HG03045 (cell line): ENCODE measurements around the gene NXPH2.

Source experiments
- ATAC-seq: cut with Tn5 transposase; IDR thresholded peaks from one replicate; pipeline ENCODE4 v1.9.1; 2021; ENCODE audit warnings: mild to moderate bottlenecking, moderate library complexity; ENCODE audit not compliant: unreplicated experiment

NXPH2 gene

DNA sequence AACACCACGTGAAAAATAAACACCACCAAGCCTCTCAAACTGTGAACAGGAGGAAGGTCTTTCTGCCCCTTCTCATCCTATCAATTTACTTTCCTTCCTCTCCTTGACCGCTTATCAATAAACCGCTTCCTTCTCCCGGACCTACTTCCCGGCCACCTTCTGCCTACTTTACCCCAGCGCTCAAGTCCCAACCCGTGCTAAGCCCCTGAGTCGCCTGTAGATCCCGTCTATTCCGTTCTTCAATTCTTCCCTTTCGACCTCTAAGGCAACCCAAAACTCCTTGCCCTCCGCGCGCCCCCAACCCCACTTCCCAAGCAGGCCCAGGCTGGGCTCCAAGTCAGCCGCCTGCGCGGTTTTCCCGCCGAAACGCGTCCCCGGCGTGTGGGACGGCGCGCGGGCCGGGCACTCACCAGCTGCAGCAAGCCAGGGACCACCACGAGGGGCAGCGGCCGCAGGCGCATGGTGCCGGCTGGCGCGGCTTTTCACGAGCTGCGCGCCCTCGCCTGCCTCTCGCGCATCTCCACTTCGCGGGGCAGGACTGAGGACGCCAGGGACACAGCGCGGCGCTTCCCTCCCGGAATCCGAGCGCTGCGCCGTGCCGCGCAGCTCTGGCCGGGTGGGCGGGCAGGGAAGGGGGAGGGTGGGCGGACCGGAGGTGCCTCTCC, at the start of gene NXPH2:
Gene NXPH2 (minus strand): TSS at position 610 of the 665 bp plus-strand sequence. CDS start 149 bp downstream, at position 461.
- no peak for ATAC-seq

DNA sequence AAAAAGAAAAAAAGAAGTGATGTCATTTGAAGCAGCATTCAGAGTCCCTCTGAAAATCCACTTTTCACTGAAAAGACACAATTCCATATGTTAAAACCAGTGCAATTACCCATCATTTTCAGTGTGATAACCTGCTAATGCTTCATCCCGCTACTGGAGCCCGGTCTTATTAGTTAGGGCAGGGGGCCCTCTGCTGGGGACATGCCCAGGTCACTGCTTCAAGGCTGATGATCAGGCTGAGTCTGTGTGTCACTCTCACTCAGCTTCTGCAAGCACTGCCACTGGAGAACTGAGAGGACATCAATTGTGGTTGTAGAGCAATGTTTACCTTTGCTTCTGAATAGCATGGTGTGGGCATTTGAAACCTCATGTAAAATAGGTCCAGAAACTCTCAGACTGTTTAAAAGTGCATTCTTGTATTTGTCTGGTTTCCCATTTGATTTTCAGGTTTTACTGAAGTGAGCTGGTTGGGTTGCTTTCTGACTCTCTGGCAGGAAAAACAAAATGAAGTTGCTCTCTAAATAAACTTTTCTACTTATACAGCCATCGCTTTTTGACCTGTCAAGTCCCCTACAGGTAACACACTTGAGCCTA, 49.2 kb upstream of the NXPH2 start:
- ATAC-seq, result peak; percentile 58

- ATAC-seq, result peak; percentile 66
Observed at GRCh38 chr2:138827426-138828054, 47.4 kb upstream of the NXPH2 start.

- no peak for ATAC-seq
Observed at GRCh38 chr2:138823666-138824065, 43.5 kb upstream of the NXPH2 start.

DNA sequence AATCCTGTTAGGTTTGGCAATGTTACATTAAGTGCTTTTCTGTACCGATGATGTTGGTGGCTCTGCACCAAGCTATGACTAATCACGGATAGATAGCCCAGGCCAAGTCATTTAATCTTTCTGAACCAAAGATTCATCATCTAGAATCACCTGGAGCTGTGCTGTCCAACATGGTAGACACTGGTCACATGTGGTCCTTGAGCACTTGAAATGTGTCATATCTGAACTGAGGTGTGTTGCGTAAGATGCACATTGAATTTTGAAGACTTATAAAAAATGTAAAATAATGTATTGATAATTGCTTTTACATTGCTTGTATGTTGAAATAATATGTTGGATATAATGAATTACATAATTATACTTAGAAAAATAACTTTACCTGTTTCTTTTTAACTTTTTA, 39.8 kb upstream of the NXPH2 start:
- ATAC-seq, result no peak

- no peak for ATAC-seq
Observed at GRCh38 chr2:138818556-138818955, 38.4 kb upstream of the NXPH2 start.

DNA sequence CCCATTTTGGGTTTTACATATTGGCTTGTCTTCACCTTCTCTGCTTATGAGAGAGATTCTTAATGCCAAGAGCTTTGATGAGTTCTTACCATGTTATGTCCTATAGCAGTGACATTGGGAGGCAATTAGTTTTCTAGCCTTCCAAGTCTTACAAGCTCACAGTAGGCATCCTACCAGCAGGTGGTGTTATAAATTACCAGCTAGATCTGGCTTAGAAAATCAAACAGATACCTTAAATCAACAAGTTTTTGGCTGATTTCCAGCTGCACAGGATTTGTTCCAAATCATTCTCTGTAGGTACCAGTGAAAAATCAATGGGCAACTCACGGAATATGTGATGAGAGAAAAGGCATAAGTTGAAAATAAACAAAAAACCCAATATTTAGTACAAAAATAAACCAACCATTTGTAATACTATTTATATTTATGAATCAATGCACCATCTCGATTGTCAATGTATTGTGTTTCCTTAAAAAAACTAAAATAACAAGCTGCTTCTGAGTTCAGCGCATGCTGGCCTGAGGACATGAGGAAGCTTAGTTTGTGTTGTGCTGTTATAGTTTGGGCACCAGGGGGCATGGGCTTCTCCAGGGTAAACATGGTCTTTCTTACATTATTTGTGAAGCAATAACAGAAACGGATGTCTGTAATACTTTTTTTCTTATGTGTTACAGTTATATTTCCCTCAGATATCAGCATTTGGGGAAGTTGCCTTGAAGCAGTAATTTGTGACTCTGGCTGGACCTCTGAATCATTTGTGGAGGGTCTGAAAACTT, 34.1 kb upstream of the NXPH2 start:
- ATAC-seq, result no peak

DNA sequence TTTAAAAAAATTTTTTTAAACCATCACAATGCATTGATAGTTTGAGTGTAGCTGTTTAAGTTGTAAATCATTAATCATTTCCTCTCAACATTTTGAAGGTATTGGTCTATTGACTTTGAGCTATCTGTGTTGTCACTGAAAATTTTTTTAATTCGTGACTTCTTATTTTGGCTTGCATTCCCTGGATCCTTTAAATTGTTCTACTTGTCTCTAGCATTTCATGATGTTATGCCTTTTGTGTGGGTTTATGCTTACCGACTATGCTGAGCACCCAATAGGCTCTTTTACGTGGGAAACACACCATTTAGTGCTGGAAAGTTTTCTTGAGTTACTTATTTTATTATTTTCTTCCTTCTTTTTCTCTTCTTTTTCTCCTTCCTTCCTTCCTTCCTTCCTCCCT, 31.2 kb upstream of the NXPH2 start:
- no peak for ATAC-seq

DNA sequence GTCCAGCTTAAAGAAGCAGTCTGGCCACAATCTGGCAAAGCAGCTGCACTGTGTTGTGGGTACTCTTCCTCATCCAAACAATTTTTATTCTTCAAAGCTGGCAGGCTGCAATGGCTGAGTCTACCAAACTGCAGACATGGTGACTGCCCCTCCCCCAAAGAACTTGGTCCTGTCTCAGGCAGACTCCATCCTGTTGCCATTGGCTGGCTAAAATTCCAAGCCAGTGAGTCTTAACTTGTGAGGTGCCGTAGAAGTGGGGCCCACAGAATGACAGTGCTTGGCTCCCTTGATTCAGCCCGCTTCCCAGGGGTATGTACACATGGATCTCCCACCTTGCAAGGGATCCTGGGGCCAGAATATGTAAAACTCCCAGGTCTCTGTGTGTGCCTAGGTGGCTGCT, 14.5 kb upstream of the NXPH2 start:
- no peak for ATAC-seq

GRCh38 chr2:138787053-138787666, 7.0 kb upstream of the NXPH2 start:
- ATAC-seq, result no peak

DNA sequence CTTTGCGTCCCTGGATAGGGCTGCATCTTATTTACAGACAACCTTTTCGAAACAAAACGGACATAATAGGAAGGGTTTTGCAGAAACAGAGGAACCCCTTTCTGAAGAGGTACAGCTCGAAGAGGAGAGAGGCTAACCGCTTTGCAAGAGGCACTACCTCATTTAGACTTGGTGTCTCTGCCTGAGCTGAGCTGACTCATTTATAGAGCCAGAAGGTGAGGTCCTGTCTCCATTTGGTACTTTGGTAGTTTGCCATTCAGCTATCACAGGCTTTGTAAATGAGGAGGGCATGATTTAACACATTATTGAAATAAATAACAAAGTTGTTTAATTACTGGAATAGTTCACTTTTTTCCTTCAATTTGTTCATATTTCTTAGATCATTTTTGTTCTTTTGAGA, 2.2 kb upstream of the NXPH2 start:
- ATAC-seq, result no peak

GRCh38 chr2:138780908-138781307, 718 bp upstream of the NXPH2 start:
- ATAC-seq, result no peak

- ATAC-seq, result no peak
Observed at GRCh38 chr2:138780446-138780880, 273 bp upstream of the NXPH2 start.

DNA sequence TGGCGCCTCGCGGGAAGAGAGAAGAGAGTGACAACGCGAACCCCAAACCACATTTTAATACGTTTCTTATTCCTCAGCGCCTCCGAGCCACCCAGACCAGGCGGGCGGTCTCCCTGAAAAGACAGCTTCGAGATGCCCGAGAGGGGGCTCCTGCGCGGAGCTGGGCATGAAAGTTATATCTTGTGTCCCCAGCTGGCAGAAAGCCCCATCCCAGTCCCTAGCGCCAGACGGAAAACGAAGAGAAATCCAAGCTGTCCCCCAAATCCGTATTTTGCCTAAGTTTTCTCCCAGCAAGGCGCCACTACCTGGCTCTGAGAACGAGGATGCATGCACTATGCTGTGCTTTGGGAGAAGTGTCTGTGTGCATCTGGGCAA, 797 bp downstream of the NXPH2 start:
- ATAC-seq, result no peak

- no peak for ATAC-seq
Observed at GRCh38 chr2:138777996-138778395, 2.2 kb downstream of the NXPH2 start.

DNA sequence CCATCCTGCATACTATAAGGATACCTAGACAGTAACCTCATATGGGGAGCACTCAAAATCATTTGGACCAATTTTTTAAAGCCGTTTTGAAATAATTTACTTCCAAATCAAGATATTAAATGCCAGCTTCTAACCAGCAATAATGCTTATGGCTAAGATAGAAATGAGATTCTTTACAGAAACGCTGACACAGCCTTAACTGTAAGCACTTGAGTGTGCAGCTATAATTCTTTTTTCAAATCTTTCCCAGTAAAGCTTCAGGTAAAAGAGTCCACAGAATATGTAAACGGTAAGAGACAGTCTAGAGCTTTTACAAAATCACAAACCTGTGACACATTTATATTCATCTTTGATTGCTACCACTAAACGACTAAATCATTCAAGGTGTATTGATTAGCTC, 4.5 kb downstream of the NXPH2 start:
- no peak for ATAC-seq

DNA sequence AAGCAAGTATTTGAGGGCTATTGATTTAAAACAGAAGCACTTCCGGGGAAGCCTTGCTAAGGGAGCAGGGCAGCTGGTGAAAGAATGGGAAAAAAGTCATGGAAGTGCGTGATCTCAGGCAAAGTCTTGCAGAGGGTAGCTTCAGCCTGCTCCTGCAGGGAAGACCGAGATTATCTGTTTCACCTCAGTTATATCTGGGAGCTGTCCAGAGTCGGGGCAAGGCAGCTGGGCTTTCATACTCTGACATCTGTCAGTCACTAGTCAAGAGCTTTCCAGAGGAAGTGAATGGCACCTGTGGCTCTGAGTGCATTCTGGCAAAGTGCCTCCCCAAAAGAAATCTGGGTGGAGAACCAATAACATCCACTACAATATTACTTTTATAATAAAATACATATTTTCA, 8.7 kb downstream of the NXPH2 start:
- ATAC-seq, result no peak

GRCh38 chr2:138767101-138767500, 13.1 kb downstream of the NXPH2 start:
- ATAC-seq, result no peak

DNA sequence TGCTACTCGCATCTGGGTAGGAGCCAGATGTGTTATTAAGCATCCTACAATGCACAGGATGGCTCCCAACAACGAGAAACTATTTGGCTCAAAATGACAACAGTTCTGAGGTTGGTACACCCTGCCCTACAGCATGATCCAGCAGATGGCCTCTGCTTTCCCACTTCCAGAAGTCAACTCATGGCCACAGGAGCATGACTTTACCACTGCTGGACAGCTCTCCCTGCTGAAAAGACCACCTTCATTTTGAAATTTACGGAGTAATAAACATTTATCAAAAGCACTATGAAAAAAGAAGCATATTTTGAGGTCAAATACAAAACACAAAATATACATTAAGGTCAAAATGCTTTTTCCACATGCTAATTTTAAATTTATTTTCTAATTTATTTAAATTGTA, 13.7 kb downstream of the NXPH2 start:
- ATAC-seq, result no peak

- ATAC-seq, result no peak
Observed at GRCh38 chr2:138763971-138764370, 16.2 kb downstream of the NXPH2 start.

GRCh38 chr2:138762533-138762932, 17.7 kb downstream of the NXPH2 start:
- no peak for ATAC-seq
